H1 (cell line): Measurements from ENCODE around the gene GID4. TPM values are rescaled to one million over a fixed set of nuclear protein-coding genes. Genes with fewer than 3 reads are reported as not detected.

ENCODE experiments used
- CTCF ChIA-PET: fragments of 300-600 bp; sonication (Branson Sonifier 250); formaldehyde crosslinking; loops from one replicate; lab custom pipeline; 2021; ENCODE audit not compliant: partially characterized antibody; lab: Charles Lee
- POLR2A ChIA-PET: fragments of 300-600 bp; sonication (Branson Sonifier 250); formaldehyde crosslinking; loops from one replicate; lab custom pipeline; 2021; ENCODE audit warnings: inconsistent platforms; ENCODE audit not compliant: partially characterized antibody; lab: Charles Lee
- DNase-seq, 2 experiments: peaks; one replicate each; pipeline versions ENCODE4 v3.0.0 to v3.0.0-alpha.2; 2010 to 2022; ENCODE audit warnings: low spot score in 2 of 2, low read depth in 1 of 2, mixed read lengths in 1 of 2
- FAIRE-seq: peaks from 2 replicates; lab custom pipeline; 2011; peaks lifted over from hg19 to GRCh38; lab: Jason Lieb, UNC
- H2AFZ ChIP-seq: 2 replicates; pipeline ENCODE4 v1.8.1; 2012; ENCODE audit warnings: low read length, inconsistent platforms
- H2AK5ac ChIP-seq: 2 replicates; pipeline ENCODE4 v1.6.1; 2013; ENCODE audit warnings: low read depth, low read length
- H2BK120ac ChIP-seq: replicated peaks from 2 replicates; pipeline ENCODE3; 2013; ENCODE audit warnings: low read depth, low read length, inconsistent platforms
- H2BK12ac ChIP-seq: 2 replicates; pipeline ENCODE4 v1.6.1; 2013; ENCODE audit warnings: low read depth, low read length
- H2BK15ac ChIP-seq: 2 replicates; pipeline ENCODE4 v1.6.1; 2013; ENCODE audit warnings: low read length
- H2BK20ac ChIP-seq: 2 replicates; pipeline ENCODE4 v1.6.1; 2013; ENCODE audit warnings: low read length
- H2BK5ac ChIP-seq: 2 replicates; pipeline ENCODE4 v1.6.1; 2013; ENCODE audit warnings: low read depth, low read length
- H3K14ac ChIP-seq: 2 replicates; pipeline ENCODE4 v1.6.1; 2013; ENCODE audit warnings: inconsistent platforms; ENCODE audit not compliant: insufficient read length
- H3K18ac ChIP-seq: 2 replicates; pipeline ENCODE4 v1.6.1; 2013; ENCODE audit warnings: low read length; ENCODE audit errors: extremely low read depth
- H3K23ac ChIP-seq: 2 replicates; pipeline ENCODE4 v1.6.1; 2013; ENCODE audit warnings: inconsistent platforms; ENCODE audit not compliant: insufficient read length
- H3K23me2 ChIP-seq: 2 replicates; pipeline ENCODE4 v1.6.1; 2013; ENCODE audit warnings: low read depth, low read length
- H3K27ac ChIP-seq: 2 replicates; pipeline ENCODE4 v1.6.1; 2011; ENCODE audit warnings: low read depth, low read length, inconsistent platforms
- H3K27me3 ChIP-seq, 4 experiments: replicated peaks in 1 of 4; 1 replicate in 1 of 4; 2 replicates in 3 of 4; pipeline versions ENCODE4 v1.6.1 to v1.8.1; 2011 to 2013; ENCODE audit warnings: low read length in 3 of 4, mild to moderate bottlenecking in 3 of 4, inconsistent platforms in 2 of 4, mixed read lengths in 2 of 4, moderate library complexity in 1 of 4; ENCODE audit not compliant: control insufficient read depth in 3 of 4, insufficient read depth in 3 of 4; ENCODE audit errors: extremely low read depth in 1 of 4
- H3K36me3 ChIP-seq, 4 experiments: 2 replicates each; pipeline versions ENCODE4 v1.6.1 to v1.8.1; 2011 to 2013; ENCODE audit warnings: mild to moderate bottlenecking in 4 of 4, low read length in 3 of 4, moderate library complexity in 2 of 4, control low read depth in 1 of 4, inconsistent platforms in 1 of 4; ENCODE audit not compliant: insufficient read depth in 4 of 4, control insufficient read depth in 2 of 4
- H3K4ac ChIP-seq: replicated peaks from 2 replicates; pipeline ENCODE3; 2013; ENCODE audit warnings: low read length, low read depth, mixed read lengths, inconsistent platforms; ENCODE audit not compliant: insufficient read length
- H3K4me1 ChIP-seq, 4 experiments: replicated peaks in 1 of 4; 1 replicate in 1 of 4; 2 replicates in 3 of 4; pipeline versions ENCODE4 v1.6.1 to v1.8.1; 2011 to 2013; ENCODE audit warnings: low read length in 3 of 4, inconsistent platforms in 2 of 4, mixed read lengths in 1 of 4; ENCODE audit not compliant: insufficient read depth in 4 of 4, control insufficient read depth in 3 of 4
- H3K4me2 ChIP-seq, 2 experiments: 2 replicates each; pipeline versions ENCODE4 v1.6.1 to v1.8.1; 2011 to 2013; ENCODE audit warnings: low read depth in 2 of 2, low read length in 2 of 2, control low read depth in 1 of 2, inconsistent platforms in 1 of 2, mild to moderate bottlenecking in 1 of 2; ENCODE audit not compliant: insufficient read depth in 1 of 2
- H3K4me3 ChIP-seq, 4 experiments: fragments of 200-600, 300-600 bp in 1 of 4; sonication (generic), shearing (Covaris generic), sonication (Bioruptor Twin) in 1 of 4; 2 replicates each; pipeline versions ENCODE4 v1.5.1 to v1.8.1; 2011 to 2016; ENCODE audit warnings: low read length in 4 of 4, low read depth in 3 of 4, control low read depth in 2 of 4, inconsistent platforms in 2 of 4, mild to moderate bottlenecking in 2 of 4, mixed read lengths in 1 of 4, moderate library complexity in 1 of 4; ENCODE audit not compliant: insufficient read depth in 2 of 4; ENCODE audit errors: extremely low read depth in 1 of 4
- H3K56ac ChIP-seq: replicated peaks from 2 replicates; pipeline ENCODE3; 2013; ENCODE audit warnings: low read depth, mild to moderate bottlenecking, mixed read lengths, low read length, inconsistent platforms; ENCODE audit not compliant: insufficient read length
- H3K79me1 ChIP-seq: 2 replicates; pipeline ENCODE4 v1.6.1; 2013; ENCODE audit warnings: low read depth, low read length, control low read depth
- H3K79me2 ChIP-seq, 2 experiments: 2 replicates each; pipeline versions ENCODE4 v1.6.1 to v1.8.1; 2012 to 2013; ENCODE audit warnings: low read length in 2 of 2, mild to moderate bottlenecking in 2 of 2, inconsistent platforms in 1 of 2; ENCODE audit not compliant: insufficient read depth in 2 of 2, control insufficient read depth in 1 of 2
- H3K9ac ChIP-seq, 4 experiments: replicated peaks in 1 of 4; 1 replicate in 1 of 4; 2 replicates in 3 of 4; pipeline versions ENCODE4 v1.6.1 to v1.8.1; 2011 to 2013; ENCODE audit warnings: low read depth in 3 of 4, low read length in 3 of 4, control low read depth in 2 of 4, mild to moderate bottlenecking in 2 of 4, moderate library complexity in 2 of 4, inconsistent platforms in 1 of 4; ENCODE audit errors: extremely low read depth in 1 of 4
- H3K9me3 ChIP-seq, 2 experiments: 2 replicates each; pipeline versions ENCODE4 v1.6.1 to v1.8.1; 2012 to 2013; ENCODE audit warnings: mild to moderate bottlenecking in 2 of 2, moderate library complexity in 2 of 2, control low read depth in 1 of 2, inconsistent platforms in 1 of 2, low read depth in 1 of 2, low read length in 1 of 2, mixed read lengths in 1 of 2; ENCODE audit not compliant: insufficient read depth in 2 of 2
- H4K20me1 ChIP-seq, 2 experiments: replicated peaks in 1 of 2; 2 replicates each; pipeline versions ENCODE3 to v1.8.1; 2011 to 2013; ENCODE audit warnings: inconsistent platforms in 2 of 2, low read length in 2 of 2, mild to moderate bottlenecking in 1 of 2; ENCODE audit not compliant: insufficient read depth in 2 of 2, control insufficient read depth in 1 of 2
- H4K5ac ChIP-seq: 2 replicates; pipeline ENCODE4 v1.6.1; 2013; ENCODE audit warnings: low read length, low read depth, mixed read lengths, inconsistent platforms; ENCODE audit not compliant: insufficient read length
- H4K8ac ChIP-seq: 2 replicates; pipeline ENCODE4 v1.8.0; 2013; ENCODE audit warnings: mild to moderate bottlenecking, moderate library complexity, low read length, inconsistent platforms; ENCODE audit not compliant: insufficient read depth; ENCODE audit errors: extremely low read depth
- H4K91ac ChIP-seq: replicated peaks from 2 replicates; pipeline ENCODE3; 2013; ENCODE audit warnings: low read length, mixed read lengths, inconsistent platforms; ENCODE audit not compliant: insufficient read length
- CREB1 ChIP-seq: IDR thresholded peaks from 2 replicates; pipeline ENCODE4 v1.6.1; 2012; ENCODE audit warnings: inconsistent platforms
- WGBS, 2 experiments: shearing (Covaris generic) in 1 of 2; methylation state at CpG; one replicate each; pipeline versions ENCODE4 v1.1.6 to v1.1.7; 2013 to 2015; ENCODE audit warnings: low lambda C conversion rate in 2 of 2, mixed read lengths in 2 of 2, inconsistent platforms in 1 of 2, low coverage in 1 of 2, missing lambda C conversion rate in 1 of 2; ENCODE audit not compliant: insufficient replicate concordance in 2 of 2, insufficient coverage in 1 of 2, insufficient read length in 1 of 2; ENCODE audit errors: extremely low coverage in 1 of 2, missing lambda C conversion rate in 1 of 2; 5-methylcytosine and 5-hydroxymethylcytosine counted together
- polyA plus RNA-seq, 7 experiments: library from polyadenylated mRNA; depleted of rRNA in 3 of 7; stranded (reverse) in 5 of 7; unstranded in 2 of 7; fragments of >200 nt in 5 of 7; fragments of 200-250 nt in 2 of 7; gene quantifications; 1 replicate in 5 of 7; 2 replicates in 1 of 7; 4 replicates in 1 of 7; pipeline versions ENCODE4 v1.2.1 to v1.2.3, GENCODE V29; 2011 to 2013; ENCODE audit warnings: missing spikeins in 2 of 7, mixed read lengths in 2 of 7
- total RNA-seq: library from RNA; stranded (reverse); fragmentation: NEBNext Ultra II Directional; extraction: Animal tissue kit (Norgen Biotek cat#: 25700); gene quantifications from 2 replicates; pipeline ENCODE4 v1.2.1, GENCODE V29; 2021

Gene GID4
- total and polyA plus RNA-seq, 2 of the 8 experiments (the other 6 are each of a cell fraction or from before 2014, with no cell fraction given): 5.6 to 15.0 TPM

- H3K4me3 ChIP-seq: no peak overlapping the region
- H3K79me1 ChIP-seq: no peaks in the 10 kb centered on the region
- peak overlapping the region; percentile 39; the same call in 1 of the 2 replicates for H2BK12ac ChIP-seq
- DNase-seq (no peak), FAIRE-seq (no peak)
- H3K14ac ChIP-seq: no peak overlapping the region
- no peak overlapping the region; the same call in 1 of the 2 replicates for H3K18ac ChIP-seq
- H4K91ac ChIP-seq: no peak overlapping the region
- no peak overlapping the region for H3K4me2 ChIP-seq
- no peaks in the 10 kb centered on the region; a peak in 1 of 7 replicates for H3K27me3 ChIP-seq
- H4K8ac ChIP-seq: peak overlapping the region; percentile 39; the same call in 1 of the 2 replicates
- CTCF ChIA-PET: interaction anchor here (0.6 to 5.4 kb wide), 24 partner anchors 10 to 203 kb away, joined by 3 to 49 read pairs (median 4); no protein-coding TSS in a partner anchor
- H3K79me2 ChIP-seq: no peaks in the 10 kb centered on the region
- H3K23ac ChIP-seq: no peak overlapping the region
- H3K4me1 ChIP-seq: peaks cover 0 to 5% (median 0%) of the 10 kb centered on the region in 4 experiments; a peak in 4 of 7 replicates
- H3K27ac ChIP-seq: no peak overlapping the region
- H2BK5ac ChIP-seq: no peak overlapping the region; the same call in 1 of the 2 replicates
- no peak overlapping the region for H3K56ac ChIP-seq
- H3K4ac ChIP-seq: no peak overlapping the region
- 91% methylated on average over 12 of the region's 12 CpGs; no CpG with 5 or more reads in 1 of the 2 experiments for WGBS, 2 experiments
- no peaks in the 10 kb centered on the region for H3K23me2 ChIP-seq
- H2BK120ac ChIP-seq: no peak overlapping the region
- H3K36me3 ChIP-seq: no peaks in the 10 kb centered on the region
- no peak overlapping the region for H2AK5ac ChIP-seq
- no peaks in the 10 kb centered on the region for H3K9me3 ChIP-seq
- POLR2A ChIA-PET: no interaction called here
- 0 out of 2 replicates have a peak overlapping the region, but pooled peaks have one; percentile 81 for H2BK15ac ChIP-seq
- H4K5ac ChIP-seq: no peak overlapping the region
- H4K20me1 ChIP-seq: no peaks in the 10 kb centered on the region
- peak overlapping the region; percentile 41; the same call in 1 of the 2 replicates for H2AFZ ChIP-seq
- no peak overlapping the region for H2BK20ac ChIP-seq
- H3K9ac ChIP-seq: no peak overlapping the region
- TF ChIP-seq CREB1: no peak
Measured at GRCh38 chr17:17993852-17994251, 45.4 kb upstream of the GID4 start.
